OCI-LY3 (cell line): ENCODE measurements around the gene SLC35D2.

Experiments
- CTCF ChIP-seq: fragments of 200-600, 300-600 bp; sonication (generic); IDR thresholded peaks from 2 replicates; pipeline ENCODE4 v1.5.1; 2014; ENCODE audit warnings: antibody characterized with exemption, low read length, low read depth
- EZH2phosphoT487 ChIP-seq: fragments of 200-600 bp; shearing (Covaris generic); IDR thresholded peaks from 2 replicates; pipeline ENCODE4 v1.6.1; 2018; ENCODE audit warnings: antibody characterized with exemption, mixed run types, low read depth

GRCh38 chr9:96411129-96411838 lies 27.8 kb upstream of the SLC35D2 start:
- TF ChIP-seq CTCF (no peak), EZH2phosphoT487 (no peak)
